C4-2B (cell line): ENCODE measurements around the gene MAST4.

ENCODE experiments used
- ZFX ChIP-seq: fragments of 450-650 bp; IDR thresholded peaks from 2 replicates; pipeline ENCODE4 v1.6.1; 2017
- TF ChIP-seq, protein P1 (sequence below): fragments of 450-650 bp; conservative IDR thresholded peaks from 2 replicates; pipeline ENCODE4 v1.5.1; 2017; ENCODE audit warnings: mild to moderate bottlenecking

DNA sequence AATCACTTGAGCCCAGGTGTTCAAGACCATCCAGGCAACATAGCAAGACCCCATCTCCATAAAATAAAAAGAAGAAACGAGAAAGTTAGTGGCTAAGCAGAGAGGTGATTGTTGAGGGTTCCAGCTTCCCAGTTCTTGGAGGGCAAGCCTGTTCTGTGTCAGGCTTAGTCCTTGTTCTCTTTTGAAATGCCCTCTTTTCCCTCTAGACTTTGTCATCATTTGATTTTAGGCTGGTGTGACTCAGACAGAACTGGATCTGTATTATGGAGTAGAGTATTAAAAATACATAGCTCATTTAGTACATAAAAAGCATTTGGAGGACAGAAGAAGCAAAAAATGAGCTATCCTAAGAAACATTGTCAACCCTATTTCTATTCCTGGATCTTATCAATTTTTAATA, 441.0 kb downstream of the MAST4 start:
- TF ChIP-seq, protein P1, sequence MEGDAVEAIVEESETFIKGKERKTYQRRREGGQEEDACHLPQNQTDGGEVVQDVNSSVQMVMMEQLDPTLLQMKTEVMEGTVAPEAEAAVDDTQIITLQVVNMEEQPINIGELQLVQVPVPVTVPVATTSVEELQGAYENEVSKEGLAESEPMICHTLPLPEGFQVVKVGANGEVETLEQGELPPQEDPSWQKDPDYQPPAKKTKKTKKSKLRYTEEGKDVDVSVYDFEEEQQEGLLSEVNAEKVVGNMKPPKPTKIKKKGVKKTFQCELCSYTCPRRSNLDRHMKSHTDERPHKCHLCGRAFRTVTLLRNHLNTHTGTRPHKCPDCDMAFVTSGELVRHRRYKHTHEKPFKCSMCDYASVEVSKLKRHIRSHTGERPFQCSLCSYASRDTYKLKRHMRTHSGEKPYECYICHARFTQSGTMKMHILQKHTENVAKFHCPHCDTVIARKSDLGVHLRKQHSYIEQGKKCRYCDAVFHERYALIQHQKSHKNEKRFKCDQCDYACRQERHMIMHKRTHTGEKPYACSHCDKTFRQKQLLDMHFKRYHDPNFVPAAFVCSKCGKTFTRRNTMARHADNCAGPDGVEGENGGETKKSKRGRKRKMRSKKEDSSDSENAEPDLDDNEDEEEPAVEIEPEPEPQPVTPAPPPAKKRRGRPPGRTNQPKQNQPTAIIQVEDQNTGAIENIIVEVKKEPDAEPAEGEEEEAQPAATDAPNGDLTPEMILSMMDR, result no peak
- no peak for TF ChIP-seq ZFX
